ENCODE results near the gene SCML1.

Gene SCML1

DNA sequence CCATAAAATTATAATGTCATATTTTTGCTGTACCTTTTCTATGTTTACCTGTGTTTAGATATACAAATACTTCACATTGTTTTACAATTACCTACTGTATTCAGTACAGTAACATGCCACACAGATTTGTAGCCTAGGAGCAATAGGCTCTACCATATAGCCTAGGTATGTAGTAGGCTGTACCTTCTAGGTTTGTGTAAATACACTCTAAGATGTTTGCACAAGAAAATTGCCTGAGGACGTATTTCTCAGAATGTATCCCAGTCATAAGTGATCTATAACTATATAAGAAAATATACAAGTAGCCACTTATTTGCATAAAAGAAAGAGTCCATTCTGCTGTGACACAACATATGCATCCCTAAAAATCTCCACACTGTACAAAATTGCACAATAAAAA lies 36.3 kb upstream of the SCML1 start:
- no peaks in the 10 kb centered on the region for H3K27me3 Mint-ChIP-seq (ENCODE audit: low read depth, poor library complexity)
- TF ChIP-seq, protein P1, sequence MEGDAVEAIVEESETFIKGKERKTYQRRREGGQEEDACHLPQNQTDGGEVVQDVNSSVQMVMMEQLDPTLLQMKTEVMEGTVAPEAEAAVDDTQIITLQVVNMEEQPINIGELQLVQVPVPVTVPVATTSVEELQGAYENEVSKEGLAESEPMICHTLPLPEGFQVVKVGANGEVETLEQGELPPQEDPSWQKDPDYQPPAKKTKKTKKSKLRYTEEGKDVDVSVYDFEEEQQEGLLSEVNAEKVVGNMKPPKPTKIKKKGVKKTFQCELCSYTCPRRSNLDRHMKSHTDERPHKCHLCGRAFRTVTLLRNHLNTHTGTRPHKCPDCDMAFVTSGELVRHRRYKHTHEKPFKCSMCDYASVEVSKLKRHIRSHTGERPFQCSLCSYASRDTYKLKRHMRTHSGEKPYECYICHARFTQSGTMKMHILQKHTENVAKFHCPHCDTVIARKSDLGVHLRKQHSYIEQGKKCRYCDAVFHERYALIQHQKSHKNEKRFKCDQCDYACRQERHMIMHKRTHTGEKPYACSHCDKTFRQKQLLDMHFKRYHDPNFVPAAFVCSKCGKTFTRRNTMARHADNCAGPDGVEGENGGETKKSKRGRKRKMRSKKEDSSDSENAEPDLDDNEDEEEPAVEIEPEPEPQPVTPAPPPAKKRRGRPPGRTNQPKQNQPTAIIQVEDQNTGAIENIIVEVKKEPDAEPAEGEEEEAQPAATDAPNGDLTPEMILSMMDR (IDR thresholded peaks at IDR 0.05) = no peak
- H3K4me1 Mint-ChIP-seq = no peaks in the 10 kb centered on the region
- H3K36me3 Mint-ChIP-seq (ENCODE audit: low read depth) = peaks cover 28% of the 10 kb centered on the region
- H3K4me3 Mint-ChIP-seq = no peak overlapping the region
- no peak overlapping the region for H3K27ac Mint-ChIP-seq
- no peaks in the 10 kb centered on the region for H3K9me3 Mint-ChIP-seq
- no peak for DNase-seq

DNA sequence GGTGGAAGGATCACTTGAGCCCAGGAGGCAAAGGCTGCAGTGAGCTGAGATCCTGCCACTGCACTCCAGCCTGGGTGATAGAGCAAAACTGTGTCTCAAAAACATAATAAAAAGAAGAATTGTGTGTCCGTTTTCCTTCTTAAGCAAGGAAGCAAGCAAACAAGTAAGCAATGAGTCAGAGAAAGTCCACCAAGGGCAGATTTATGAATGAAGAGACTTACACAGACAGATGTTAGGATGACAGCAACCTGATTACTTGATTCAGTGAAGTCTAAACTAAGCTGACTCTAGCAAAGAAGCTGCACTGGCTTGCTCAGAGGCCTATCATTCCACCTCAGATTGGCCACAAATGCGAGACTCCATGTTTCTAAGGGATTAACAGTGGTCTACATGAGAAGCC lies 34.1 kb upstream of the SCML1 start:
- peaks cover 18% of the 10 kb centered on the region for H3K36me3 Mint-ChIP-seq (ENCODE audit: low read depth)
- TF ChIP-seq, protein P1 (IDR thresholded peaks at IDR 0.05) = no peak
- H3K27ac Mint-ChIP-seq = no peak overlapping the region
- no peaks in the 10 kb centered on the region for H3K4me1 Mint-ChIP-seq
- no peak overlapping the region for H3K4me3 Mint-ChIP-seq
- no peaks in the 10 kb centered on the region for H3K27me3 Mint-ChIP-seq (ENCODE audit: low read depth, poor library complexity)
- no peaks in the 10 kb centered on the region for H3K9me3 Mint-ChIP-seq
- DNase-seq = no peak

DNA sequence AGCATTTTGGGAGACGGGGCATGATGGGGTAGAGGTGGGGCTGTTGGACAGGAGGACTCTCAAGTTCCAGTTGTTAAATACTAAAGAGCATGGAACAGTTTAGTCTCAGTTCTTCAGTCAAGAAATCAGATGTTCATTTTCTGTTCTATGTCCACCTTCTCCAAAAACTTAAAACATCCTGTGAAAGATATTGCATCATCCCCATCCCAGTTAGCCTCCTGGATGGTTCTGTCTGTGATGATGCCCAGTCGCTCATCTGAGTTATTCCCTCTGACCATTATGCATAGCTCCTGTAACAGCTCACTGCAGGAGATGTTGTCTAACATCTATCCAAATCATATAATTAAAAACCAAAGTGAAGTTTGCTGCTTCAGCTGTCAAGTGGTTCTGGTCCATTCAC lies 32.1 kb upstream of the SCML1 start:
- H3K36me3 Mint-ChIP-seq (ENCODE audit: low read depth) = peaks cover 18% of the 10 kb centered on the region
- H3K4me1 Mint-ChIP-seq = no peaks in the 10 kb centered on the region

DNA sequence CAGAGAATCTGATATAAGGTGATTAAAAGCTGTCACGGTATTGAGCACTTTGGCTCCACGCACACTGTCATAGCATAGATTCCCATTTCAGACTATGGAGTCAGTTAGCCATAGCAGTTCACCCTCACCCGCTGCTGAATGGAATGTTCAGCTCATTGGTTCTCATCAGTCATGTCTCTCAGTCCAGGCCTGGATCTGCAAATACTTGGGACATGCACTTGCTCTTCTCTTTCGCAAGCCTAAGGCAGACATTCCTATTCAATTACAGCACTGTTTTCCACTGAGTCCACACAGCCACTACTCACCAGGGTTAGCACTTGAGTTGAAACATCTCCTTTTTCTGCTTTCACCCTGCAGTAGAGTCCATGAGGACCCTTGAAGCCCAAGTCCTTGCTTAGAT lies 30.6 kb upstream of the SCML1 start:
- TF ChIP-seq, protein P1 (IDR thresholded peaks at IDR 0.05) = no peak
- H3K4me3 Mint-ChIP-seq = no peak overlapping the region
- H3K9me3 Mint-ChIP-seq = no peaks in the 10 kb centered on the region
- peaks cover 18% of the 10 kb centered on the region for H3K36me3 Mint-ChIP-seq (ENCODE audit: low read depth)
- H3K27ac Mint-ChIP-seq = no peak overlapping the region
- no peaks in the 10 kb centered on the region for H3K27me3 Mint-ChIP-seq (ENCODE audit: low read depth, poor library complexity)
- no peak for DNase-seq
- H3K4me1 Mint-ChIP-seq = no peaks in the 10 kb centered on the region

More for the DNA sequence above, 32.1 kb upstream of the SCML1 start:
- Mint-ChIP-seq H3K4me3 (no peak overlapping the region), H3K27me3 (ENCODE audit: low read depth, poor library complexity) (no peaks in the 10 kb centered on the region), H3K9me3 (no peaks in the 10 kb centered on the region), H3K27ac (no peak overlapping the region)
- TF ChIP-seq, protein P1 (IDR thresholded peaks at IDR 0.05) = no peak
- DNase-seq = no peak

DNA sequence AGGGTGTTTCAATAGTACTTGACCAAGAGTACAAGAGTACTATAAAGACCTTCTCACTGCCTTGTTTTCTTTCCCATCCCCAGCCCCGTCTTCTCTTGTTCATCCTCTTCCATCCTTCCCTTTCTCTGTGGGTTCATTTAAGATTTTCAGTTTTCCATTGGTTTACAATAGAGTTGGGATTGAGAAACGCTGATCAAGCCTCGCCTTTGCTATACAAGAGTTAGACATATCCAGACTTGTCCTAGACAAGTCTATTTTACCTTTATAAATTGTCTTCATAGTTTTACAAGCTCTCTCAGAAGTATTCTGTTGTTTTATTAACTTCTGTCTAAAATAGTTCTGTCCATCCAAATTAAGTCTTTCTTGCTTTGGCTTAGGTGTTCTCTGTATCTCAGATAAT lies 29.6 kb upstream of the SCML1 start:
- H3K4me1 Mint-ChIP-seq = no peaks in the 10 kb centered on the region
- TF ChIP-seq, protein P1 (IDR thresholded peaks at IDR 0.05) = no peak
- H3K9me3 Mint-ChIP-seq = no peaks in the 10 kb centered on the region
- H3K36me3 Mint-ChIP-seq (ENCODE audit: low read depth) = peaks cover 18% of the 10 kb centered on the region
- no peaks in the 10 kb centered on the region for H3K27me3 Mint-ChIP-seq (ENCODE audit: low read depth, poor library complexity)
- no peak overlapping the region for H3K4me3 Mint-ChIP-seq
- no peak for DNase-seq
- no peak overlapping the region for H3K27ac Mint-ChIP-seq

DNA sequence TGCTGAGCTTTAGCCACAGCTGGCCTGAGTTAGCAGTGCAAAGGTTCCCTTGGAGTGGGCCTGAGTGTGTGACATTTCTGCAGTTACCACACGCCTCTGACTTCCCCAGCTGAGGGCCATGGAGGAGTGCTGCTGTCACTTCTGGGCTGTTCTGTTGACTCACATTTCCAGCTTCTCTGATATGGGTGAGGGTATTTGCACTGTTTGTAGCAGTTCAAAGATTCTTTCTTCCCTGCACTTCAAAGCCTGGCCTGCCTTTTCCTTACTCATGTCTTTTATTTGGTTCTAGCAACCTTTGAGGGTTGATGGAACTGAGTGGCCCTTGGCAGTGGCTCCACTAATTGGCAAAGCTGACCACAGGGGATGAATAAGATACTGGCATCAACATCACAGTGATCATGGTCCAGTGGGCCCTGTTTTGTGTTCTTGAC lies 26.4 kb upstream of the SCML1 start:
- Mint-ChIP-seq H3K4me1 (no peaks in the 10 kb centered on the region), H3K27ac (no peak overlapping the region), H3K36me3 (ENCODE audit: low read depth) (peaks cover 4% of the 10 kb centered on the region), H3K4me3 (no peak overlapping the region), H3K27me3 (ENCODE audit: low read depth, poor library complexity) (no peaks in the 10 kb centered on the region), H3K9me3 (no peaks in the 10 kb centered on the region)
- no peak for DNase-seq
- TF ChIP-seq, protein P1 (IDR thresholded peaks at IDR 0.05) = no peak
